Eye (tissue), 1 donor: ENCODE data around the gene NIPAL1.

Source experiments
- DNase-seq: peaks from one replicate; pipeline ENCODE4 v3.0.0-alpha.2; 2015

NIPAL1 gene

GRCh38 chr4:48028696-48029095 lies 12.1 kb downstream of the NIPAL1 start:
- DNase-seq = no peak

- DNase-seq = no peak
These were observed 13.9 kb downstream of the NIPAL1 start for GRCh38 chr4:48030470-48030869.

GRCh38 chr4:48031802-48032525 lies 15.4 kb downstream of the NIPAL1 start:
- no peak for DNase-seq

GRCh38 chr4:48032721-48033120 lies 16.1 kb downstream of the NIPAL1 start:
- DNase-seq = no peak

GRCh38 chr4:48033412-48033811 lies 16.8 kb downstream of the NIPAL1 start:
- DNase-seq = no peak

GRCh38 chr4:48033825-48034413 lies 17.3 kb downstream of the NIPAL1 start:
- no peak for DNase-seq

- no peak for DNase-seq
These were observed 19.4 kb downstream of the NIPAL1 start for GRCh38 chr4:48035952-48036351.

- DNase-seq = no peak
These were observed 20.5 kb downstream of the NIPAL1 start for GRCh38 chr4:48037117-48037462.

- DNase-seq = no peak
These were observed 22.1 kb downstream of the NIPAL1 start for GRCh38 chr4:48038666-48039065.

- no peak for DNase-seq
These were observed 23.0 kb downstream of the NIPAL1 start for GRCh38 chr4:48039561-48039960.

GRCh38 chr4:48041535-48042137 lies 25.1 kb downstream of the NIPAL1 start:
- DNase-seq = no peak

- DNase-seq = no peak
These were observed 26.4 kb downstream of the NIPAL1 start for GRCh38 chr4:48042979-48043461.

- no peak for DNase-seq
These were observed 26.9 kb downstream of the NIPAL1 start for GRCh38 chr4:48043504-48043903.

GRCh38 chr4:48044298-48044697 lies 27.7 kb downstream of the NIPAL1 start:
- no peak for DNase-seq

GRCh38 chr4:48046059-48046458 lies 29.5 kb downstream of the NIPAL1 start:
- DNase-seq = no peak

- no peak for DNase-seq
These were observed 30.9 kb downstream of the NIPAL1 start for GRCh38 chr4:48047421-48047844.

GRCh38 chr4:48047896-48048295 lies 31.3 kb downstream of the NIPAL1 start:
- DNase-seq = peak; percentile 8

GRCh38 chr4:48049483-48049882 lies 32.9 kb downstream of the NIPAL1 start:
- no peak for DNase-seq

GRCh38 chr4:48051078-48051477 lies 34.5 kb downstream of the NIPAL1 start:
- no peak for DNase-seq

- no peak for DNase-seq
These were observed 42.3 kb downstream of the NIPAL1 start for GRCh38 chr4:48058617-48059530.

- DNase-seq = no peak
These were observed 47.8 kb downstream of the NIPAL1 start for GRCh38 chr4:48064349-48064748.

GRCh38 chr4:48065587-48066052 lies 49.0 kb downstream of the NIPAL1 start:
- DNase-seq = no peak

- DNase-seq = no peak
These were observed 51.0 kb downstream of the NIPAL1 start for GRCh38 chr4:48067536-48067935.
